Stimulated activated CD4-positive, alpha-beta T cell treated with anti-CD3 and anti-CD28 coated beads, Interleukin-12 subunit alpha, Interleukin-12 subunit beta, amount 100 ng/mL, for 48 hours (primary cell): Measurements from ENCODE around the gene SMOC2.
"Not testable (repeated sequence)": the region's sequence is repeated elsewhere in the genome, so short reads cannot be mapped to it uniquely, and the experiment has no call there.

Source experiments
- DNase-seq, 3 donors: peaks; one replicate each; pipeline ENCODE4 v3.0.0-alpha.2; 2020; ENCODE audit warnings: low read depth in 2 of 3, low spot score in 1 of 3

SMOC2 gene

DNA sequence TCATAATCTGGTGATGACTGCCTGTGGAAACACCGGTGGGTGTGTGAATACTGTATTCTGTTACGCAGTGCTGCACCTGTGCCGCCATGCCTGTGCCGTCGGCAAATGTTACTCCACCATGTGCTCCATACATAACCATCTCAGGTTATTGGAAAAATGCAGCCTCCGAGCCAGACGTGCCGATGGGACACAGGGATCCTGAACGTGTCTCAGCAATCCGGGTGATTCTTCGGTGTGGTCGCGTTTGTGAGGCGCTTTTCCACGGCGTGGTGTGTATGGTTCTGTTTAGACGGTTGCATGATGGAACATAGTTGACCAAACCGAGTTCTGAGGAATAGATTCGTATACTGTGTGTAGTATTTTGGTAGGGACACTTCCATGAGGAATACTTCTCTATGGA, 130.3 kb downstream of the SMOC2 start:
- DNase-seq, result no peak

DNA sequence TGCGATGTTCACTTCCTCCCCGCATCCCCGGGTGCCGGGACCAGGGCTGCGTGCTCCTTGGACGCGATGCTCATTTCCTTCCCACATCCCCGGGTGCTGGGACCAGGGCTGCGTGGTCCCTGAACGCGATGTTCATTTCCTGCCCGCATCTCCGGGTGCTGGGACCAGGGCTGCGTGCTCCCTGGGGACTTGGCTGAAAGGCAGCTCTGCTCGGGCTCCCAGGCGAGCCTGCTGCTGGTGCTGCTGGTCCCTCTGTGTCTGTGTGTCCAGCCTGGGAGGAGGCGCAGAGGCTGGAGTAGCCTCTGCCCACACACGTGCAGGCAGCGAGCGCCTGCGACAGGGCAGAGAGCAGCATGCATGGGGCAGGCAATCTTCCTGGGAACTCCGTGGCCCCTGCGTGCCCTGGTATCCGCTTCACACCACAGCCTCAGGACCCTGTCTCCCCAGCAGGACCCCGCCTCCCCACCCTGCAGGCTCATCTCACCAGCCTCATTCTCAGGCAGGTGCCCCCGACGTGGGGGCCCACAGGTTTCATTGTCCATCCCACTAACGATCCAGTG, 132.4 kb downstream of the SMOC2 start:
- DNase-seq, result not testable (repeated sequence)

DNA sequence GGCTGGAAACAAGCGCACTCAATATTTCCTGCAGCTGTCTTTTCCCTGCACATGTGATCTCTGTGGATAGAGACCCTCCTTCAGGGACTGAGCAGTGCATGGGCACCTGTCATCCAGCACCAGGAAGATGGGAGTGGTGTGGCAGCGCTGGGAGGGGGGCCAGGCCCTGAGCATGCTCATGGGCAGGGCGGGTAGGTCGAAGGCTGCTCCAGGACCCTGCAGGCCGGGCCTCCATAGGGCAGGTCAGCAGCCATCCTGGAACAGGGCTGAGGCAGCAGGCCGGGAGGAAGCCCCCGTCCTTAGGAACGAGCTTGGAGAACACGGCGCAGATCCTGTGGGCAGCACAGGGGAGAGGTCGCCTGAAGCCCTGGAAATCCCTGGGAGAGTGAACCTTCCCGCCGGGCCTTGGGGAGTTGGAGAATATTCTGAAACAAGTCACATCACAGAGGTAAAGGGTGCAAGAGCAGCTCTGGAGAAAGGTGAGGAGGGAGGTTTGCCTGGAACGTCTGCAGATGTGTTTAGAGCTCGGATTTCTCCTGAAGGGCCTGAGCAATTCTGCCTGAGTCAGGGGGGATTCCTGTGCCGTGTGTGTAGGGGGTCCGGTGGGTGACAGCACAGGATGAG, 133.2 kb downstream of the SMOC2 start:
- DNase-seq, result no peak

DNA sequence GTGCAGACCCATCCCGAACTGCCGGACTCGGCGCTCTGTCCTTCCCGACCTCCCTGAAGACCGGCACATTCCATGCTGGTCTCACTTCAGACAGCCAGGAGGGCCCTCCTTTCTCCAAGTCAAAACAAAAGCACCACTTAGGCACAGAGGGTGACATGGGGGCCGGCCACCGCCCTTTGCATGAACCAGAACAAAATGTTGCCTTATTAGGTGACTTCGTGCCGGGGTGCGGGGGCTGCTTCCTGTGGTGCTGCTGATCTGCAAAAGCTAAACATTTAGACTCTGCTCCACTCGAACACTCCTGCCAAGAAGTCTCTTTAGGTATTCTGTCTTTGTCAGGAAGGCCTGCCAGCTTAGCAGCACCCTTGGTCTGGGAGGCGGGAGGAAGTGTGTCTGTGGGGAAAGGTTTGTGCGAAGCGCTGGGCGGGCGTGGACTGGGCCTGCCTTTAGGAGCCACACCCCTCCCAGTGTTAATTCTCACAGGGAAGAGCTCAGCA, 133.8 kb downstream of the SMOC2 start:
- DNase-seq, result no peak

DNA sequence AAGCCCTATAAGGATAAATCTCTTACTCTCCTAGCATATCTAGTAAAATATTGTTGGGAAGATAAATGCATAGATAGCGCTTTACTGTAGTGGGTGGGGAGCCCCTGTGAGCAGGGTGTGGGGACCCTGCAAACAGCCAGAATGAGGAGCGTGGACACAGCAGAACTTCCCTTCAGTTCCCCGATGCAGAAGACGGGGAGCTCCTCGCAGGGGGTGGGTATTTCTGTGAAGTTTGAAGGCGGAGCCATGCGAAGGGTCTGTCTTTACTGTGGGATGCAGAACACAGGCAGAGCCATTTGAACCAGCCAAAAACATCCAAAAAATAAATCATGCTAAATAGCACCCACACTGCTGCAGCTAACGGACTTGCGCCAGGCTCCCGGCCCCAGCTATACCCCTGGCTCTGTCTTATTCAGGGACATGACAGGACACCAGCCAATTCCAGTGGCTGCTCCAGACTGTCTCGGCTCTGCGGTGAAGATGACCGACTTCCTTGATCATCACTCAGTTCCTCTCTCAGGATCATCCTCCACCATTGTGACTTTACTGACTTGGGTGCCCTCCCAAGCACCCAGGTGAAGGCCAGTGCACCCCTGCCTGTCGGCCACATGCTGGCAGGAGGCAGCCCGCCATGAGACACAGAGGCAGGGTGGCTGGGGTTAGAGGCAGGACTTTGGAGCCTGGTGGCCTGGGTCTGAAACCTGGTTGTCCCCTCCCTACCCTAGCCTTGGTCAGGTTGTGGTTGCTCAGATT, 134.5 kb downstream of the SMOC2 start:
- no peak for DNase-seq

DNA sequence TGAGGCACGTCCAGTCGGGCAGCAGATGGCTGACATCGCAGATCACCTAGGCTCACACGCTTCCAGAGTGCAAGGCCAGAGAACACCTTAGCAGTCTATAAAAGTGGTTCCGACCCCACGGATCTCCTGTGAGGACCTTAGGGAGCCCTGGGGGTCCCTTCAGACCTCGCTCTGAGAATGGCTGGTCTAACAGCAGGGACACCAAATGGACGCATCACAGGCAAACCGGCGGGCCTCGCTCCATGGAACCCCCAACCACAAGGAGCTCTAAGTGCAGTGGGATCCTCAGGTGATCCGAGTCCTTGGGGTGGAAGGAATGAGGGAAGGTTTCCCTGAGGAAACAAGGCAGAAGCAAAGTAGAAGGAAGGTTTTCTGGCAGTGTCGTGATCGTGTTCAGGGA, 135.4 kb downstream of the SMOC2 start:
- no peak for DNase-seq

DNA sequence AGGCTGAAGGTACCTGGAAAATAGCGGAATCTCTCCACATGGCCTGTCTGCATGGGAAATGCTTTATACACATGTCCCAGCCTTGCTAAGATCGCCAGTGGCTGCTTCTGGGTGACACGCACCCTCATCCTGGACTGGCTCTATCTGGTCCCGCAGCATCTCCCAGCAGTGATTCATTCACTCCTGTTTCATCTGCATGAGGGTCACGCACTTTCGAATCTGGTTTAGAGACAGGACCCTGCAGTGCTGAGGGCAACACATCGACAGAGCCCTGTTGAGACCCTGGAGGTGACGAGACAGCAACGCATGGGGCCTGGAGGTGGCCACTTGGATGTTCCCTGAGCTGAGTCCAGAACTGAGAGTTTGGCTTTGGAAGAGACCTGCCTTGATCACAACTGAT, 136.5 kb downstream of the SMOC2 start:
- no peak for DNase-seq

DNA sequence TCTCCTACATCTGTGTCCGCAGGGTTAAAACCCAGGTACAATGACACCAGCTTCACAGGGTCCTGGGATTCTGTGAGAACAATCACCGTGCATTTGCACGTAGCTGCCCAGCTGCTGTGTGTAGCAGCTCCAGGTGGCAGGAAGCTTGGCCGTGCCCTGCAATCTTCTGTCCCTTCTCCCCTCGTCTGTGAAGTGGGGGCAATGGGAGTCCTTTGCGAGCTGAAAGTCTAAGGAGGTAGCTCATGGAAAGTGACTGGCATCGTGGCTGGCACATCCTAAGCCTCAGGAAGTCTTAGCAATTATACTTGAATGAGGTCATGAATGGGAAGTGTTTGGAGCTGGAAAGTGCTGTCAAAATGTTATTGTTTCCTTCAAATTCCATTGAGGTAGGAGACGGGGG, 137.1 kb downstream of the SMOC2 start:
- no peak for DNase-seq

DNA sequence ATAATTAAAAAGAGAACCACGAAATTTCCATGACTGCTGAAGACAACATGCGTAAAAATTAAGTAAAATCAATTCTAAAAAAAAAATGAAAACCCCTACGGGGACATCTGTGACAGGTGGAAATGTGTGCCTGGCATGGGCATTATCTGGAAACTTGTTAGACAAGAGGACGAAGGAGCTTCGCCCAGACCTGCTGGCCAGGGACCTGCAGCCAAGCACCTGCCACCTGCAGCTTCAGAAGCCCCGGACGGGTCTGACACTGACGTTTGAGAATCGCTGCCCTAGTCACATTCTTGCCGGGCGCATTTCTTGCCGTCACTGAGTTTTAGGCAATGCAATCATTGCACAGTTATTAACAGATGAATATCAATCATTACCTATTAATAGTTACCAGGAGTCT, 140.3 kb downstream of the SMOC2 start:
- DNase-seq, result no peak

DNA sequence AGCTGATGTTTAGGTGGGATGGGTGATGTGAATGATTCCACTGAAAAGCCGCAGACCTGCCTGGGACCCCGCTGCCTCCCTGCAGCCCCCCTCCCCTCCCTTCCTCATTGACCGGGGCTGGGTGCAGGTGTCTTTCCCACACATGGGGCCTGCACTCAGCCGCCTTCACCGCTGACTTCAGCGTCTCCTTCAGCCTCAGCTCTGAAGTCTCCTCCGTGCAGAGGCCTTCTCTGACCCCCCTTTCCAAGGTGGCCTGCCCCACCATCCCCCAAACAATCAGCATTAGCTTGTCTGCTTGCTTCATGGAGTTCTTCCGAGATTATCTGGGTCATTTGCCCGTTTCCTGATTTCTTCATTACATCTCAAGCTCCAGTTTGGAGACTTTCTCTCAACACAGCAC, 140.7 kb downstream of the SMOC2 start:
- DNase-seq, result no peak

DNA sequence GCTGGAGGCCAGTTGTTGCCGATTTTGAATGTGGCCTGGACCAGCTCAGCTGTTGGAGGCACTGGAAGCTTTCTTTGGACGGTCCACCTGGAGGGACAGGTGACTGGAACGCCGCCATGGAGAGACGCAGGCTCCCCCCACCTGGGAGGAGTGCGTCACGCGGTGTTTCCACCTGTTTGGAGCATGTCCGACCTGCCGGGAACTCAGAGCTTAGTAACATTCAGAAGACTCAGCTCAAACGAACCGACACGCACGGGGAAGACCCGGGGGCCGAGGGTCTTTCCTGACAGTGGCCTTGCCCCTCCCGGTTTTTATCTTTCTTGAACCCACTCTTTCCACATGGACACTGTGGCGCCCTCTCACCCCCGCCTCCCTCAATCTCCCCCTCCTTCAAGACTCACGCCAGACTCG, 141.6 kb downstream of the SMOC2 start:
- DNase-seq, result no peak

DNA sequence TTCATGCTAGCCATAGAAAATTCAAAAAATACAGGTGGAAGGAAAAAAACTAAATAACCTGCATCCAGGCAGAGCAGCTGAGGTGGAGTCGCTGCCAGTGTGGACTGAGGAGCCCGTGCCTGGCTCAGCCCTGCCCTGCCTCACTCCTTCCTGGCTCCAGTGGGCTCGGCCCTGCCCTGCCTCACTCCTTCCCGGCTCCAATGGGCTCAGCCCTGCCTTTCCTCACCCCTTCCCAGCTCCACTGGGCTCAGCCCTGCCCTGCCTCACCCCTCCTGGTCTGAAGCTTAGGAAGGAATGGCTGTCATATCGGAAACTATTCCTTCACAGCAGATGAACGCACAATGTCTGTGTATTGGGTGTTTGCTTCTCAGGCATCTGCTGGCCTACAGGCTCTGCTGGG, 142.1 kb downstream of the SMOC2 start:
- no peak for DNase-seq

DNA sequence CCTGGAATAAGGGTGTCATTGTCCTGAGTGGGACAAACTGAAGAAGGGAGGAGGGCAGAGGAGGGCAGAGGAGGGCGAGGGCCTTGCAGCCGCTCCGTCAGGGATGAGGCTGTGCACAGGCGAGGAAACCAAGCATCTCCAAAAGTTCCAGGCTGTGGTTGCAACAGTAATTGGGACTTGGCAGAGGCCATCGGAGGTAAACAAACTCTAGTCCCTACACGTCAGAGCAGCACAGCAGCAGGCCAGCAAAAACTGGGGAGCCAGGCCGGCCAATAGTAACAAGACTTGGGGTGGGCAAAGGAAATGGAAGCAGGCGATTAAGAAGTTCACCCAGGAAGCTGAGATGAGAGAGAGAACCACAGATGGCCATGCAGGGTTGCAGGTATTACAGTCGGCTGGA, 142.8 kb downstream of the SMOC2 start:
- DNase-seq, result no peak

DNA sequence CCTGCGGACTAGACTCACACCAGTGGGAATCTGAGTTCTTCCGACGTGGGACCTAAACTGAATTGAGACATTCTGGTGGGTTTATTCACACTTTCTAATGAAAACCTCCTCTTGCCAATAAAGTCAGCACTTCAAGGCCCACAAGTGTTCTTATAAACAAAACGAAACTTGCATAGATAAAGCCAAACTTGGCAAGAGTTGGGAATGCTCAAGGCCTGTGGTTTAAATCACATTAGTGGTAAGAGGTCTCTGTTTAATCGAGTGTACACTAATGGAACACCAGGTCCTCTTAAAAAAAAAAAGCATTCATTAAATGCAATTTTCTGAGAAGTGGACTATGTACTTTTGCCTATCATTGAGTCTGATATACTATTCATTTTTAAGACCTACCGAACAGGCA, 143.3 kb downstream of the SMOC2 start:
- DNase-seq, result no peak

DNA sequence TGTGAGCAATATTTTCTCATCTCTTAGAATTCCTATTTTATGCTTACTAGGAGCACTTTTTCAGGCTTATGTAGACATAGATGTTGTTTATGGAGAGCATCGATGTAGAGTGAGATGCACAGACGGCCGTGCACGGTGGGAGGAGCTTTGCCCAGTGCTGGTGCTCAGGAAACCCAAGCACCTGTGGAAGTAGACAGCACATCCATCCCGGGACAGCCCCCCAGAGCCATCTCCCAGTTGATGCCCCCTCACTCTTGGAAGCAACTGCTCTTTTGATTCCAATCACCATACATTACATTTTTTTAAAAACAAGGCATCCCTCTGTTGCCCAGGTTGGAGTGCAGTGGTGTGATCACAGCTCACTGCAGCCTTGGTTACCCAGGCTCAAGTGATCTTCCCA, 143.7 kb downstream of the SMOC2 start:
- no peak for DNase-seq

DNA sequence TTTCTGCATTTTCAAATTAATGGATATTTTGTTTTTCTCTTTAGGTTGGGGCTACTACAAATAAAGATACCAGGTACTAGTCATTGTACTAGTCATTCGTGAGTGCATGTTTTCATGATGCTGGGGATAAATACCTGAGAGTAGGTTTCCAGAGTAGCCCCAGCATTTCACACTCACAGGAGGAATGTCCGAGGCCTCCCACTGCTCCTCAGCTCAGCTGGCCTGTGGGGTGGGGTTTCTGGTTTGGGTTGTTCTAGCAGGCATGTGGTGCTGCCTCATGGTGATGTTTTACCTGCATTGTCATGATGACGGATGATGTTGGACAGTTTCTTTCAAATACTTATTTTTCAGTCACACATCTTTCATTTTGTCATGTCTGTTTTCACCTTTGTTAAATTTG, 144.5 kb downstream of the SMOC2 start:
- DNase-seq, result no peak

DNA sequence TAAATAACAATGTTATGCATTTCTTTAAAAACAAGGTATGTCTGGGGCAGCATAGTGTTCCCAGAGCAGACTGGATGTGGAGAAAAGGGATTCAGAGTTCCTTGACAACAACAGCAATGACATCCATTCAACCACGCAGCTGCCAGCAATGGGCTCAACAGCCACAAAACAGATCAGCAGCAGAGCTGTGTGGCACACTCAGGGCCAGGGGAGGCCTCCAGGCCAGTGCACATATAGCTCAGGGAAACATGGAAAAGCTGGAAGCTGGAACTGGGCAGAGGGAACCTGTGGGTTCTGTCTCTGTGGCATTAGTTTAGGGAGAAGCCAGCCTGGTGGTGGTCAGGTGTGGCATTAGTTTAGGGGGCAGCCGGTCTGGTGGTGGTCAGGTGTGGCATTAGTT, 148.3 kb downstream of the SMOC2 start:
- DNase-seq, result no peak

DNA sequence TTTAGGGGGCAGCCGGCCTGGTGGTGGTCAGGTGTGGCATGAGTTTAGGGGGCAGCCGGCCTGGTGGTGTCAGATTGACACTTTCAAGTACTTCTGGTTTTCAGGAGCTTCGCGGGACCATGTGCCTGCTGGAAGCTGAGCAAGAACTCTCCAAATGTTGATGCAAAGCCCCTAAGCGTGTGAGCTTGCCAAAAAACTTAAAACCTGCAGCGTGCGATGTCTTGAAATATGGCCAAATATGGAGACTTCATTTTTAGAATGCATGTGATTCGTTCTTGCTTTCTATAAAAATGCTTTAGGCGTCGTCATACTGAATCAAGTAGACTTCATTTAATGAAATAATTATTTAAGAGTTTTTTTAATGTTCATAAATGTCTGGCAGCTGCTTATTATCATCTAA, 149.4 kb downstream of the SMOC2 start:
- no peak for DNase-seq

DNA sequence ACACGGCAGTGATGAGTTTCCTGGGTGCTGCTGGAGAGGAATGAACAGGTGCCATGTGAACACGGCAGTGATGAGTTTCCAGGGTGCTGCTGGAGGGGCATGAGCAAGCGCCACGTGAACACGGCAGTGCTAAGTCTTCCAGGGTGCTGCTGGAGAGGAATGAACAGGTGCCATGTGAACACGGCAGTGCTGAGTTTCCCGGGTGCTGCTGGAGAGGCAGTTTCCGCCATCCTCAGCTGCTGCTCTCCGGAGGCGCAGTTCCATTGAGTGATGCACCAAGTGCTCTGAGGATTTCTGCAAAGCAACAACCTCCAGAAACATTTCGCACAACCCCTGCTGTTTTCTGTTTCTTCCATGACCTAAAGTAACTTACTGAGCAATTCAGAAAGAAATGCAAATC, 155.4 kb downstream of the SMOC2 start:
- DNase-seq, result no peak

DNA sequence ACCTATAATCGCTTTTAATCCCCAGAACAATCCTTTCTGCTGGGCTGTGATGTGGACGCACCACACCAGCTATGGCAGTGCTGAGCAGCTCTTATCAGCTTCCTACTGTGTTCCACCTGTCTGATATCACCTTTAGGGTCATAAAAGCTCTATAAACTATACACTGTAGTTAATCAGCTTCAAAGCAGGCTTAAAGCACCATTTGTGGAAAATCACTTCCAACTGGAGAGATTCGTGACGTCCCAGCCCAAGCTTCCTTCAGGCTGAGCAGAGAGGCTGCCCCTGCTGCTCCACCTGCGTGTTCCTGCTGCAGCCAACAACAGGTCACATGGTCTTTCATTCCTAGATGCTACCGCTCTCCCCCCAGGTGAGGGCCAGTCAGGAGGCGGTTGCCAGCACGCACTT, 156.5 kb downstream of the SMOC2 start:
- no peak for DNase-seq

DNA sequence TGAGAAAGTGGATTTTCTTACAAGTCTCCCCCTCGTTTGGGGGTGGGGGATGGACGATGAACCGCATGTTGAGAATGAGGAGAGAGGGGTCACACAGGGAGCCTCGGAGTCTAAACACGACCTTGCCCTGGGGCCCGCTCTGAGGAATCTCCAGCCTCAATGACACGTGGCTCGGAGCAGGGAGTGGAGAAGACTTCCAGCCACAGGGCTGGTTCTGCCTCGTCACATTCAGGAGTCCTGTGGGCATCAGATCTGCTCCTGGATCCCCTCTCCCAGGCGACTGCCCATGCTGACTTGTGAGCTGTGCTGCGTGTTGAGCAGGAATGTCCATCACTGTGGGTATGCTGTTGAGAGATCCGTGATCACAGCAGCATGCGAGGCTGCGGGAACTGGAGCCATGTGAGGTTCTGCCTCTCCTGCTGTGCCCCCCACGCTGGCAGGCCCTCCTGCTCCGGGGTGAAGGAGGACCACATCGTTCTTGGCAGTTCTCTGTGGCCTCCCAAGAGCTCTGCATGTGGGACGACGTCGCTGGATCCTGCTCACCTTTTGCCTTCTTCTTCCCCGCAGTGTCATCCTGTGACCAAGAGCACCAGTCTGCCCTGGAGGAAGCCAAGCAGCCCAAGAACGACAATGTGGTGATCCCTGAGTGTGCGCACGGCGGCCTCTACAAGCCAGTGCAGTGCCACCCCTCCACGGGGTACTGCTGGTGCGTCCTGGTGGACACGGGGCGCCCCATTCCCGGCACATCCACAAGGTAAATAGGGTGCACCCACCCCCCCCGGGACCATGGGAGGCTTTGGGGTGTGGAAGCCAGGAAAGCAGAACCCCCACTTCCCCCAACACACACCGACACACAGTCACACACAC, 157.5 kb downstream of the SMOC2 start:
- no peak for DNase-seq

DNA sequence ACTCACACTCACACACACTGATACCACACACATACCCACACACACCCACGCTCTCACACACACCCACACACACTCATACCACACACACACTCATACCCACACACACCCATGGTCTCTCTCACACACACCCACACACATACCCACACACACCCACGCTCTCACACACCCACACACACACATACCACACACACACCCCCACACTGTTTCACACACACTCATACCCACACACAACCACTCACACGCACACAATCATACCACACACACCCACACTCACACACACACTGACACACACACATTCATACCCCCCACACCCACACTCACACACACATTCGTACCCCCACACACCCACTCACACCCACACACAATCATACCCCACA, 158.1 kb downstream of the SMOC2 start:
- no peak for DNase-seq
